Smooth muscle cell of the brain vasculature (primary cell): ENCODE measurements around the gene ARFGEF2.

ENCODE experiments used
- DNase-seq: peaks from one replicate; pipeline ENCODE4 v3.0.0-alpha.2; 2012; ENCODE audit warnings: low read depth, low spot score

Gene ARFGEF2

DNA sequence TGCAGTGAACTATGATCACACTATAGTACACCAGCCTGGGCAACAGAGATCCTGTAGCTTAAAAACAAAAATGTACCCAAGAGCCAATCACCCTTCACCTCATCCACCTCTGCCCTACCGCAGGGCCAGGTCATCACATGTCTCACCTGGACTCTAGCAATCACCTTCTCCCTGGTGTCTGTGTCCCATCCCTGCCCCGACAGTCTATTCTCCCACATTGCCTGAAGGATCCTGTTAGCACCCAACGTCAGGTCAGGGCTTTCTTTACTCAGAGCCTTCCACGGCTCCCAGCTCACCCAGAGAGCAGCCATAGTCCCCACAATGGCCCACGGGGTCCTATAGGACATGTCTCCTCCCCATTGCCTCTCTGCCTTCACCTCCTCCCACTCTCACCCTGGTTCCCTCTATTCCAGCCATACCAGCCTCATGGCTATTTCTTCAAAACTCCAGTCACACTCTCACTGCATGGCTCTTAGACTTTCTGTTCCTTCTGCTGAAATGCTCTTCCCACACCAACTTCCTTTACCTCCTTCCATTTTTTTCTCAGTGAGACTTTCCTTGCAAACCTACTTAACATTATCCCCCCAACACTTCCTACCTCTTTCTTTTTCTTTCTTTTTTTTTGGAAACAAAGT lies 22.5 kb upstream of the ARFGEF2 start:
- DNase-seq = no peak

DNA sequence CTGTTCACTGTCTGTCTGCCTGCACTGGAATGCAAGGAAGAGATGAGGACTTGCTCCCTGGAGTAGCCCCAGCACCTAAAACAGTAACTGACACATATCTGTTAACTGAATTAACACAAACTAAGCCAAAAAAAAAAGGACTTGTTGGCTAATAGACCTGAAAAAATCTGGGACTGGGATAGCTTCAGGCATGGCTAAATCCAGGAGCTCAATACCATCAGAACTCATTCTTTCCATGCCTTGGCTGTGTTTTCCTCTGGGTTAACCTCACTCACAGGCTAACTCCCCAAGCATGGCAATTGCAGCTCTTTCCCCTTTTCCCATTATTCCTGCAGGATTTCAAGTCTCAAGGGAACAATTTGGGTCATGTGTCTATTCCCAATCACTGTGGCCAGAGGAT lies 21.6 kb upstream of the ARFGEF2 start:
- DNase-seq = no peak

DNA sequence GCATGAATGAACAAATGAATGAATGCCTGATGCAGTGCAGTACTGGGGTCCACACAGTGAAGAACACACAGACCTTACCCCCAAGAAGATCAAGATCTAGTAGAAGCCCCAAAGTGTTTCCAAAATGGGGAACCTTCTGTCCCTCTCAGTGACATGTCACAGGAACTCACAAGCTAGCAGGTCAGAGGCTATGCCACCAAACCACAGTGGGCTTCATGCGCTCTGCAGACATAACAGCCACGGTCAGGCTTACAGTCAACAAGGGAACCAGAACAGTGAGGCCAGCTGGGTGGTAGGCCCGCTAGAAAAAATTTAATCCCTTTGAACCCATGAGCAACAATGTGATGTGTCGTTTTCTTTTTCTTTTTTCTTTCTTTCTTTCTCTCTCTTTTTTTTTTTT lies 20.2 kb upstream of the ARFGEF2 start:
- no peak for DNase-seq

DNA sequence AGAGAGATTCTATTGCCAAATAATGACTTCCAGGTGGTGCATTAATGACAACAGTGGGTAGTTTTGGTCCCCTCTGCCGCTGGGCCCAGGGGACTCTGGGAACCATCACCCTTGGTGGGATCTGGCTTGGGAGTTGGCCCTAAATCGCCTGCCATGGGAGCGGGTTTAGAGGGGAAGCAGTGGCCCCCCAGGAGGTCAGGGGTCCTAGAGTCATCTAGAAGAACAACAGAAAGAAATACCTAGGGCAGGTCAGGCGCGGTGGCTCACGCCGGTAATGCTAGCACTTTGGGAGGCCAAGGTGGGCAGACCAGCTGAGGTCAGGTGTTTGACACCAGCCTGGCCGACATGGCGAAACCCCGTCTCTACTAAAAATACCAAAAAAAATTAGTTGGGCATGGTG lies 17.8 kb upstream of the ARFGEF2 start:
- DNase-seq = no peak

DNA sequence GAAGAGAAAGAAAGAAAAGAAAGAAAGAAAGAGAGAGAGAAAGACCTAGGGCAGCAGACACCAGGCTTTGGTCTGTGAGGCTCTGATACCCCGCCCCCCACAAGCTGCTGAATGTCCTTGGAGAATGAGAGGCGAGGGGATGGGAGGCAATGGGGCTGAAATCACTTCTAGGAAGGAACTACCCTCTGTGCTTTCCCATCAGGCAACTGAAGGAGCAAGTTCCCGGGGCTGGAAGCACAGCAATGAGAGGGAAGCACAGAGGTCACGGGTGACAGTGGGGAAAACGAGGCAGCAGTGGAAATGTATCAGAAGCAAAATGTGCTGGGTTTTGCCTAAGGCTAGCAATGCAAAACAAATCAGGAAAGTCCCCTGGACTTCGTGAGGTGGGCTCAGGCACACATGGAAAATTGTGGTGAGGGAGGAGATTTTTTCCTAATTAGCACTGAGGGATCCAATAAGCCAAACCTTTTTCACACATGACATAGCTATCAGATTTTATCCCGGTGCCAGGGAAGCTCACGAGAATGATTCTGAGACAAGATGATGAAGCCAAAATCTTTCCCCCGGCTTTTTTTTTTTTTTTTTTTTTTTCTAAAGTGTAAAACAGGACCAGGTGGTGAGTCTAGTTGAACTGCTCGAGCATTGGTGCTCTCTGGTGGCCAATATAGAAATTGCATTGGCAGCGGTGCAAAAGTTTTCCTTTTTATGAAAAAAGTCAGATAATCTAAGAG lies 16.8 kb upstream of the ARFGEF2 start:
- DNase-seq = no peak

DNA sequence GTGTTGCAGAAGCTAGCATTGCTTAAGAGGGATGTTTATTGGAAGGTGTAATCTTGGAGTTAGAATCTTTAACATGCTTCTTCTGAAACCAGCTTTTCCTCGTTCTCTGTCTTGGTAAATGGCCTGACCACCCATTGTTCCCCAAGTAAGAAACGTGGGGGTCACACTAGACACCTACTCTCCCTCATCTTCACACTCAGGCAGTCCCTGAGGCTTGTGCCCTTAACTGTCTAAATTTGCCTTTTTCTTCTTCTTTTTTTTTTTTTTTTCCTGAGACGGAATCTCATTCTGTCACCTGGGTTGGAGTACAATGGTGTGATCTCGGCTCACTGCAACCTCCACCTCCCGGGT lies 16.2 kb upstream of the ARFGEF2 start:
- no peak for DNase-seq

DNA sequence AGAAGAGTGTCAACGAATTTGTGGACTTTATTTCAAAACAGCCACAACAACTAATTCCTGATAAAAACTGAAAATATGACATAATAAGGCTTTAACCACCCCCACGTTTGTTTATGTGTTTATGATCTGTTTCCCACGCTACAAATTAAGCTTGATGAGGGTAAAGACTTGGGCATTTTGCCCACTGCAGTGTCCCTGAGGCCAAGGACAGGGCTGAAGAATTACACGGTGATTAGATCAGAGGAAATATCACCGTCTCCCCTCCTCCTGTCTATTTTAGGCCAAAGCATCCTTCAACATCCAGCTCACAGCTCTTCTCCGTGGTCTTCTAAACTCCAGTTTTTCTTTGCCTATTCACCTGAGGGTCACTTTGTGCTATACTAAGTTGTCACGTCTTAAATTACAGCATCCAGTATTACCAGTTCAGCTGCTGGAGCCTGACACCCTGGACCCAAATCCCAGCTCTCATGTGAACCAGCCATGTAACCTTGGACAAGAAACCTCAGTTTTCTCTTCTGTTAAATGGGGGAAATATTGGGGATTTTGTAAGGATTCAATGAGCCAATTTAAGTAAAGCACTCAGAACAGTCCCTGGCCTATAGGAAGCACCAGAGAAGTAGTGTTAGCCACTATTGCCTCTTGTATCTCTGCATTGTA lies 15.2 kb upstream of the ARFGEF2 start:
- DNase-seq = no peak

DNA sequence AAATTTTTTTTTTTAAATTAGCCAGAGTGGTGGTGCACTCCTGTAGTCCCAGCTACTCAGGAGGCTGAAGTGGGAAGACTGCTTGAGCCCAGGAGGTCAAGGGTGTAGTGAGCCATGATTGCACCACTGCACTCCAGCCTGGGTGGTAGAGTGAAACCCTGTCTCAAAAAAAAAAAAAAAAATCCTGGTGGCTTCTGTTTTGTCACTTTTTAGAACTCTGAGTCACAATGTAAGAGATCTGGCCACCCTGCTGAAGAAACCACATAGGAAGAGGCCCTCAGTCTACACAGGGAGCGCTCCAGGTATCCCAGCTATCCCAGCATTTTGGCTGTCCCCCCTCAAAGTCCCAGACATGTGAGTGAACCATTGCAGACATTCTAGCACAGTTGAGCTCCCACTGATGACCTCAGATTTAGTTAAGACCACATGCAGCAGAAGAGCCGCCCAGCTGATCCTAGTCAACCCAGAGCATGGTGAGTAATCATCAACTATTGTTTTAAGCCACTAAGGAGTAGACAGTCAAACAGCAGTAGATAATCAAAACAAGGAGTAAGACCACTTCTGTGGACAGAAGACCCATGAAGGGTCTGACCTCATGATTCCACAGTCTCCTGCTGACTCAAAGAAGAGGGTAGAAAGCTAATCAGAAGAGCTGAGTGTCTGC lies 12.7 kb upstream of the ARFGEF2 start:
- DNase-seq = no peak

DNA sequence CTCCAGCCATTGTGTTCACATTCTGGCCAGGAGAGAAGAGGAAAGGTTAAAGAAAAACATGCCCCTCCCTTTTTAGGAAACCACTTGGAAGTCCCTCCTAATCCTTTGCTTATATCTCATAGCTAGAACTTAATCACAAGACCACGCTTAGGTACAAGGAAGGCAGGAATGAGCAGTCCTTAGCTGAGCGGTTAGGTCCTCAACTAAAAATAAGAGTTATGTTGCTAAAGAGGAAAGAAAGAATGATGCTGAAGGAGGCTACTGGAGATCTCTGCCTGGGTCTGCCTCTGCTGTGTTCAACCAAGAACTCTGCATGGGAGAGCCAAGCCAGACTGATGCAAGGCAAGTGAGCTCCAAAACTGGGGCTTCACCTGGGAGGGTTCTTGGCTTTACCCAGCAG lies 11.6 kb upstream of the ARFGEF2 start:
- DNase-seq = no peak

DNA sequence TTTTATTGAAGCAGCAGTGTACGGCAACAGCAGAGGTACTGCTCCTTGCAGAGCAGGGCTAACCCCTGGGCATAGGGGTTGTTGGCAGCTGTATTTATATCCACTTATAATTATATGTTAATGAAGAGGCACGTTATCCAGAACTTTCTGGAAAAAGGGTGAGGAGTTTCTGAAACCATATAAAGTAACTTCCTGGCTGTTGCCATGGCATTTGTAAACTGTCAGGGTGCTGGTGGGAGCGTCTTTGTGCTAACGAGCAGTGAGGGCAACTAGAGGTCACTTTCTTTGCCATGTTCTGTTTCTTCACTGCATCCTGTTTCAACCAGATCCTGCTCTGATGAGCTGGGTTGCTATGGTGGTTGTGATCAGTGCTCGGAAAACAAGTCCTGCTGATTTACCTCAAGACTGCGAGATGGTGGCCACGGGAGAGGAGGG lies 11.1 kb upstream of the ARFGEF2 start:
- no peak for DNase-seq

DNA sequence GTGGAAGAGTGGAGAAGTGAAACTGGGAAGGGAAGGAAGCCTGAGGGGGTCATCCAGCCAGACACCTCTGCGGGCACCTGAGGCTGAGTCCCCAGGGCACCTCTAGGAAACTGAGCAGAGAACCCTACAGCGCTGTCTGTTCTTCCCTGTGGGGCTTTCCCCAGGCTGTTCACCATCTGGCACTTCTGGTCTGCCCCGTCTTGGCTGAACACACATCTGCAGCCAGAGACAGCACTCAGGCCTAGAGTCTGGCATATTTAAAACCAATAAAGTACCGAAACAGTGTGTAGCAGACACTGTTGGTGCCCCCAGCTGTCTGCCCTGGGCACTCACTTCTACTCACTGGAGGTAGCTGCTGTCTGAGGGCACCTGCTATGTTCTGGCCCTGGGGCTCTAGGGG lies 9.4 kb upstream of the ARFGEF2 start:
- DNase-seq = no peak

DNA sequence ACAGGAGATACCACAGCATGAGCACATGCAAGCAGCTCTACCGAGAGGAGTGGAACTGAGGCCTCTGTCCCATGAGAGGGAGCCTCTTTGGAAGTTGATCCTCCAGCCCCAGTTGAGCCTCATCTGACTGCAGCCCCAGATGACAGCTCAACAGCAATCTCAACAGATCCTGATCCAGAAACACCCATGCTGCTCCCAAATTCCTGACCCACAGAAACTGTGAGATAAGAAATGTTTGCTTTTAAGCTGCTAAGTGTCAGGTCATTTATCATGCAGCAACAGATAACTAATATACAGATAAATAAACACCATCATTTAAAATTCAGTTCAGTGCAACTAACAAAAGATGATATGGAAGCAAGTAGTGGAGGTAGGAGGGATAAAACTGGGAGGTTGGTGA lies 4.8 kb upstream of the ARFGEF2 start:
- no peak for DNase-seq

DNA sequence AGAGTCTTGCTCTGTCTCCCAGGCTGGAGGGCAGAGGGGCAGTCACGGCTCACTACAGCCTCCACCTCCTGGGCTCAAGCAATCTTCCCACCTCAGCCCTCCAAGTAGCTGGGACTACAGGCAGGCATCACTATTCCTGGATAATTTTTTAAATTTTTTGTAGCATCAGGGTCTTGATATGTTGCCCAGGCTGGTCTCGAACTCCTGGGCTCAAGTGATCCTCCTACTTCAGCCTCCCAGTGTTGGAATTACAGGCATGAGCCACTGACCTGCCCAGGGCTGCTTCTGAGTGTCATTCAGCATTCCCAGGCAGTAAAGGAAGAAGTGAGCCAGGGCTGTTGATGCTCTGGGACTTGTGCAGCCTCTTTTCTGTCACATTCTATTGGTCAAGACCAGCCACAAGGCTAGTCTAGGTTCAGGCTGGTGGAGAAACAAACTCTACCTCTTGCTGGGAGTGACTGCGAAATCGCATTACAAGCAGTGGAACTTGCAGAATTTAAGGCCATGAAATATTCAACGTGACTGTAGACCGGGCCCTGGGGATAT lies 2.1 kb upstream of the ARFGEF2 start:
- DNase-seq = no peak

DNA sequence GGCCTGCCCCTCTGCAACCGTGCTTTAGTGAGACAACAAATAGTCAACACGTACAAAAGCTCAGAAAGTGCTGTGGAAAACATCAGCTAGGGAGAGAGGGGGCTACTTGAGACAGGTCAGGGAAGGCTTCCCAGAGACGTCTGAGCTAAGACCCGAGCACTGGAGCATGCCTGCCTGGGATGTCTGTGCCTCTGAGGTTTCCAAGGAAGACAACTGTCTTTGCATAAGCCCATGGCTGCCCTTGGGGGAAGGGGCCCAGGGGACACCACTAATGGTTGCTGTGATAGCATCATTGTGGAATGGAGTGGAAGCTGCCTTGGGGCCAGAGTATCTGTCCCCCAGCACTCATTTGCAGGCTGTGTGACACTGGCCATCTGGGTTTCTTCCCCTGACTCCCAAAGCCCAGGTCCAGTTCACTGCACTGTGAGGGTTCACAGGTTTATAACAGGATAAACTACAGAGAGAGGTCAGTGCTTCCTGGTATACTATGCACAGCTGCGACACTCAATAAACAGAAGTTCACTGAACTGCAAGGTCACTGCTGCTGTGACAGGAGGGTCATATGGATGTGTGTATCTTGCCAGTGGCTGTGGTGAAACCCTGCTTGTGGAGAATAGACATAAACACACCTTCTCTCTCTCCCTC lies 1.5 kb upstream of the ARFGEF2 start:
- no peak for DNase-seq

DNA sequence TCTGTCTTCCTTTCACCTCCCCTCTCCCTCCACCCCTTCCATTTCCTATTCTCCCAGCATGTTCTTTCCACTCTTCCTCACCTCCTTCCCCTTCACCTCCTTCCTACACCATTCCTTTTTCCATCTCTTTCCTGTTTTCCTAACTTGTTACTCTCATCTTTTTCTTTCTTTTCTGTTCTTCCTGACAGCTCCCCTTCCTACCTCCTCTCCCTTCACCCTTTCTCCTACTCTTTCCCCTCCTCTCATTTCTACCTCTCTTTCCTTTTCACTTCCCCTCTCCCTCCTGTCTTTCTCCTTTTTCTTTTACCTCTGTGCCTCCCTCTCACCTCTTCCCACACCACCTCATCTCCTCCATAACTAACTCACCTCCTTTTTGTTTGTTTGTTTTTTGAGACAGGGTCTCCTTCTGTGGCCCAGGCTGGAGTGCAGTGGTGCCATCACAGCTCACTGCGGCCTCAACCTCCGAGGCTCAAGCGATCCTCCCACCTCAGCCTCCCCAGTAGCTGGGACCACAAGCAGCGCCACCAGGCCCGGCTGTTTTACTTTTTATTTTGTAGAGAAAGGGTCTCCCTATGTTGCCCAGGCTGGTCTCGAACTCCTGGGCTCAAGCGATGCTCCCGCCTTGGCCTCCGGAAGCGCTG lies 864 bp upstream of the ARFGEF2 start:
- no peak for DNase-seq

DNA sequence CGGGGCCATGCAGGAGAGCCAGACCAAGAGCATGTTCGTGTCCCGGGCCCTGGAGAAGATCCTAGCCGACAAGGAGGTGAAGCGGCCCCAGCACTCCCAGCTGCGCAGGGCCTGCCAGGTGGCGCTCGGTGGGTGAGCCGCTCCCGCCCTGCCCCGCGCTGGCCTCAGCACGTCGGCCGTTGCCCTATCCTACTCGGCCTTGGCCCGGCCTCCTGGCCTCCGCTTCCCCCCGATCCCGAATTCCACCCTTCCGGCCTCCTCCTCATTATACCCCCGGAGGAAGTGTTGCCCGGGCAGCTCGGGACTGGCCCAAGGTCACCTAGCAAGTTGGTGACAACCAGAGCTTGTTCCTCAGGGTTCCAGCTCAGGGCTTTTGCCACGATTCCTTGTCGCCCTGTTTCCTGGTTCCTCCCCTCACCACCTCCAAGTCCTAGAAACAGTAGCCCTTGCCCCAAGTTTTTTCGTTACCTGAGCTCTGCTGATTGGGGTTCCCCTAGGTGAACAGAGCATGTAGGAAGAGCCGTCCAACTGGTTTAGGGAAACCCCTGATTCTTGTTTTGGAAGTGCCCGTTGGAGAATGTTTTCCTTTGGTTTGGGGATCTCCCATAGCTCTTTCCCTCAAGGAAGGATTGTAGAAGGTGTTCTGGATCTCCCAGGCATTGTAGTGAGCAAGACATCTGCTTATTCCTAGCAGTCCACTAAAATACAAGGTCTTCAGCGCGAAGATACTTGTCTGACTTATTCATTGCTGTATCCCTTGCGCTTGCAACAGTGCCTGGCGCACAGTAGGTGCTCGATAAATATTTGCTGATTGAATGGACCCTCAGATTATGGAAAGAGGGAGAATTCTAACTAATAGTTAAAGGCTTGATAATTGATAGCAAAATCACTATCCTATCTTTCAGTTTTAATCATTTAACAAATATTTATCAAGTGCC lies 641 bp downstream of the ARFGEF2 start:
- DNase-seq = no peak

DNA sequence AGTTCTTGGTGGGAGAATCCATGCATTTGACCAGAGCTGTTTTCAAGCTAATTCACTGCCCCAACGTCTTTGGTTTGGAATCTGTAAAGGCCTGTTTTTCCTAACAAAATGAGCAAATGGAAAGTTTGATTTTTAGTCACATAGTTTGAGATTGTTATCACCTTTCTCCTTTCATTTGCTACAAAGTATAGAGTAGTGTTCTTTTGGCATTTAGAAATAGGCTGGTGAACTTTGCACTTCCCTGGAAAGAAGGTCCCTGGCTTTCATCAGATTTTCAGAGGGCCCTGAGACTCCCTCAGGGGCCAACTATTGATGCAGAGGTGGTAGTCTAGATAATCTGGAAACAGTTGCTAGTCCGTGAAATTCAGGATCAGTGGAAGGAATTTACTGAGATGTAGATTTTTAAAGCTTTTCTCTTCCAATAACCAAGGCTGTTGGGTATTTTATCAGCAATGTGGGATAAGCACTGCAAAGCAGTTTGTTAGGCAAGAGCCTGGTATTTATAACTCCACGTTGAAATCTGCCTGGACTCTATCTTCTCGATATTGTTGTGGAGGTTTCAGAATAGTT lies 1.7 kb downstream of the ARFGEF2 start:
- DNase-seq = no peak

DNA sequence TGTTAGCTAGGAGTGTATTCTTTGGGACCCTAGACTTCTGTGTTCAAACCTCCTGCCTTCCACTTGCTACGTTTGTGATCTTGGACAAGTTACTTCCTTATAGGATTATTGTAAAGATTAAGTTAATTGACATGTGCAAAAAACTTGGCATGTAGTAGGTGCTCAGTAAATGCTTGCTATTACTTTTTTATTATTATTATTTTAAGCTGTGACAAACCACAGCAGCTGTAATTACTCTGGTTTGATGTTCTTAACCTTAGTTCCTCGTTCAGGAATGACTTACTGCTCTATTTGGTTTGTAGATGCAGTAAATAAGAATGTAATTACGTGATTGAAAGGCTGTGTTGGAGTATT lies 3.2 kb downstream of the ARFGEF2 start:
- DNase-seq = no peak

DNA sequence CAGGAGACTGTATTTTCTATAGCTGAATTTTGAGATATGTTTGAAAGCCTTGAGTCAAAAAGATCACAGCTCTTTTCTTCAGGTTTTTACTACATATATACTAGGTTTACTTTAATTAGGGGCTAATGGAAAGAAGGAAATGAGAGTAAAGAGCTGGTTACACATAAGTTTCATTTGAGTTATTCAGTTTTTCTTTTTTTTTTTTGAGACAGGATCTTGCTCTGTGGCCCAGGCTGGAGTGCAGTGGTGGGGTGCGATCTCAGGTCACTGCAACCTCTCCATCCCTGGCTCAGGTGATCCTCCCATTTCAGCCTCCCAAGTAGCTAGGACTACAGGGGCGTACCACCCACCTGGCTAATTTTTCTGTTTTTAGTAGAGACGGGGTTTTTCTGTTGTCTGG lies 4.8 kb downstream of the ARFGEF2 start:
- DNase-seq = no peak

DNA sequence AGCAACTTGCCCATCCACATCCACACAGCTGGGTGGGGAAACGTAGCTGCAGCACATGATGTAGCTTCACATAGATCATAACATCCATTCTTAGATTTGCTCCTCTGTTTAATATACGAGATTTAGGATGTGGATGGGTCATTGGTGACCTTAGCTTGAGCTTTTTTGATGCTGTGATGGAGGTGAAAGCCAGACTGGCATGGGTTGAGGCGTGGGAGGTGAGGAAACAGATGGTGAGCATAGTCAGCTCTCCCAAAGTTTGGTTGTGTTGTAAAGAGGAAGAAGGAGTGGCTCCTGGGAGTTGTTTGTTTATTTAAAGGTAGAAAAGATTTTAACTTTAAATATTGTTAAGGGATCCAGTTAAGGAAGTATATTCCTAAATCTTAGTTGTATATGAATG lies 5.3 kb downstream of the ARFGEF2 start:
- no peak for DNase-seq
